IMR-90 (cell line): ENCODE measurements around the gene WWC2. TPM values are rescaled to one million over a fixed set of nuclear protein-coding genes. Genes with fewer than 3 reads are reported as not detected.
A peak's percentile ranks its signal among the peaks of the same experiment; 100 is the strongest.

Experiments
- ATAC-seq: fragments of 200-7000 bp; cut with Tn5 transposase; 2 replicates; pipeline ENCODE4 v1.9.1; 2020; ENCODE audit warnings: low read depth, mild to moderate bottlenecking, moderate library complexity
- BruUV-seq: library from RNA; stranded (reverse); fragments of 400-500 nt; replicated peaks from 2 replicates; lab custom pipeline; 2021; lab: Mats Ljungman, UMichigan
- CTCF ChIA-PET: fragments of 300-600 bp; formaldehyde crosslinking; extraction: SDS; loops from one replicate; lab custom pipeline; 2021; ENCODE audit warnings: antibody characterized with exemption; lab: Yijun Ruan, JAX
- POLR2A ChIA-PET: fragments of 300-600 bp; sonication (Branson Sonifier 250); formaldehyde crosslinking; loops from one replicate; lab custom pipeline; 2022; ENCODE audit warnings: antibody characterized with exemption; ENCODE audit not compliant: unreplicated experiment; lab: Charles Lee
- DNase-seq: peaks from one replicate; pipeline ENCODE4 v3.0.0; 2013
- H2AFZ ChIP-seq: replicated peaks from 2 replicates; pipeline ENCODE3; 2013; ENCODE audit warnings: low read length, mild to moderate bottlenecking; ENCODE audit not compliant: poor library complexity
- H2AK5ac ChIP-seq: 2 replicates; pipeline ENCODE4 v1.6.1; 2013; ENCODE audit warnings: low read depth, low read length, inconsistent platforms
- H2AK9ac ChIP-seq: replicated peaks from 2 replicates; pipeline ENCODE3; 2013; ENCODE audit warnings: mild to moderate bottlenecking, low read depth, low read length, moderate library complexity; ENCODE audit not compliant: poor library complexity
- H2BK120ac ChIP-seq: 2 replicates; pipeline ENCODE4 v1.6.1; 2013; ENCODE audit warnings: low read depth, low read length, inconsistent platforms
- H2BK15ac ChIP-seq: 3 replicates; pipeline ENCODE4 v1.6.1; 2013; ENCODE audit warnings: low read depth, low read length, inconsistent platforms
- H2BK20ac ChIP-seq: 2 replicates; pipeline ENCODE4 v1.6.1; 2013; ENCODE audit warnings: low read depth, mild to moderate bottlenecking, inconsistent platforms, low read length, moderate library complexity
- H2BK5ac ChIP-seq: 2 replicates; pipeline ENCODE4 v1.6.1; 2013; ENCODE audit warnings: mild to moderate bottlenecking, low read depth, low read length, inconsistent platforms; ENCODE audit not compliant: poor library complexity, severe bottlenecking
- H3K14ac ChIP-seq: replicated peaks from 2 replicates; pipeline ENCODE4 v1.6.1; 2013; ENCODE audit warnings: low read depth, low read length, inconsistent platforms
- H3K18ac ChIP-seq: 2 replicates; pipeline ENCODE4 v1.6.1; 2013; ENCODE audit warnings: low read depth, low read length, control low read depth
- H3K23ac ChIP-seq: 2 replicates; pipeline ENCODE4 v1.6.1; 2013; ENCODE audit warnings: low read depth, low read length, inconsistent platforms
- H3K27ac ChIP-seq: 2 replicates; pipeline ENCODE4 v1.5.1; 2013; ENCODE audit warnings: mild to moderate bottlenecking, control low read depth, low read length; ENCODE audit not compliant: insufficient read depth
- H3K27me3 ChIP-seq: 2 replicates; pipeline ENCODE4 v1.6.1; 2013; ENCODE audit warnings: low read length; ENCODE audit not compliant: control insufficient read depth, insufficient read depth
- H3K36me3 ChIP-seq: 2 replicates; pipeline ENCODE4 v1.6.1; 2013; ENCODE audit warnings: low read length, mixed read lengths; ENCODE audit not compliant: control insufficient read depth, insufficient read depth
- H3K4ac ChIP-seq: 2 replicates; pipeline ENCODE4 v1.6.1; 2013; ENCODE audit warnings: low read depth, low read length, inconsistent platforms
- H3K4me1 ChIP-seq: 2 replicates; pipeline ENCODE4 v1.6.1; 2013; ENCODE audit warnings: low read length, mixed read lengths; ENCODE audit not compliant: control insufficient read depth, insufficient read depth
- H3K4me2 ChIP-seq: 2 replicates; pipeline ENCODE4 v1.6.1; 2013; ENCODE audit warnings: low read depth, mild to moderate bottlenecking, control low read depth, low read length, moderate library complexity
- H3K4me3 ChIP-seq: 2 replicates; pipeline ENCODE4 v1.5.1; 2013; ENCODE audit warnings: low read depth, mild to moderate bottlenecking, control low read depth, low read length, moderate library complexity; ENCODE audit not compliant: insufficient read depth
- H3K56ac ChIP-seq: 2 replicates; pipeline ENCODE4 v1.6.1; 2013; ENCODE audit warnings: low read length, inconsistent platforms; ENCODE audit not compliant: insufficient read depth; ENCODE audit errors: extremely low read depth
- H3K79me1 ChIP-seq, 2 experiments: 2 replicates each; pipeline ENCODE4 v1.6.1; 2013; ENCODE audit warnings: low read length in 2 of 2, inconsistent platforms in 1 of 2, low read depth in 1 of 2
- H3K9ac ChIP-seq: 2 replicates; pipeline ENCODE4 v1.6.1; 2013; ENCODE audit warnings: low read depth, low read length, control low read depth
- H3K9me1 ChIP-seq: 2 replicates; pipeline ENCODE4 v1.6.1; 2013; ENCODE audit warnings: low read length, inconsistent platforms; ENCODE audit not compliant: insufficient read depth
- H3K9me3 ChIP-seq: 2 replicates; pipeline ENCODE4 v1.6.1; 2013; ENCODE audit warnings: low read length; ENCODE audit not compliant: control insufficient read depth, insufficient read depth
- H4K20me1 ChIP-seq: 2 replicates; pipeline ENCODE4 v1.6.1; 2013; ENCODE audit warnings: low read length, inconsistent platforms; ENCODE audit not compliant: insufficient read depth
- H4K5ac ChIP-seq: 2 replicates; pipeline ENCODE4 v1.6.1; 2013; ENCODE audit warnings: mild to moderate bottlenecking, low read depth, low read length, control low read depth
- H4K8ac ChIP-seq, 2 experiments: 2 replicates each; pipeline ENCODE4 v1.6.1; 2013; ENCODE audit warnings: low read depth in 2 of 2, low read length in 2 of 2, control low read depth in 1 of 2, inconsistent platforms in 1 of 2
- H4K91ac ChIP-seq: 2 replicates; pipeline ENCODE4 v1.6.1; 2013; ENCODE audit warnings: low read depth, low read length, inconsistent platforms; ENCODE audit not compliant: insufficient read depth
- BHLHE40 ChIP-seq: fragments of 150-350 bp; IDR thresholded peaks from 2 replicates; pipeline ENCODE4 v1.6.1; 2016; ENCODE audit warnings: mild to moderate bottlenecking, low read depth, low read length
- CEBPB ChIP-seq: IDR thresholded peaks from 2 replicates; pipeline ENCODE4 v1.6.1; 2012; ENCODE audit warnings: low read depth, low read length, improper control_type of control experiment
- CHD1 ChIP-seq: IDR thresholded peaks from 2 replicates; pipeline ENCODE4 v1.6.1; 2012; ENCODE audit warnings: low read depth, low read length, improper control_type of control experiment
- FOS ChIP-seq: fragments of 150-350 bp; IDR thresholded peaks from 2 replicates; pipeline ENCODE4 v1.6.1; 2016; ENCODE audit warnings: low read depth, low read length
- MAFK ChIP-seq: IDR thresholded peaks from 2 replicates; pipeline ENCODE4 v1.6.1; 2012; ENCODE audit warnings: low read depth, low read length, improper control_type of control experiment
- MAZ ChIP-seq: IDR thresholded peaks from 2 replicates; pipeline ENCODE4 v1.6.1; 2012; ENCODE audit warnings: low read depth, mild to moderate bottlenecking, low read length, improper control_type of control experiment, moderate library complexity, borderline replicate concordance
- MXI1 ChIP-seq: IDR thresholded peaks from 2 replicates; pipeline ENCODE4 v1.6.1; 2012; ENCODE audit warnings: low read depth, mild to moderate bottlenecking, low read length, moderate library complexity, borderline replicate concordance
- NFE2L2 ChIP-seq: fragments of 150-350 bp; IDR thresholded peaks from 2 replicates; pipeline ENCODE4 v1.6.1; 2016; ENCODE audit warnings: low read depth, mild to moderate bottlenecking, low read length
- POLR2A ChIP-seq: IDR thresholded peaks from 2 replicates; pipeline ENCODE4 v1.6.1; 2012; ENCODE audit warnings: mild to moderate bottlenecking, low read depth, low read length
- RCOR1 ChIP-seq: IDR thresholded peaks from 2 replicates; pipeline ENCODE4 v1.6.1; 2012; ENCODE audit warnings: mild to moderate bottlenecking, low read length, improper control_type of control experiment; ENCODE audit not compliant: insufficient replicate concordance
- RFX5 ChIP-seq: IDR thresholded peaks from 2 replicates; pipeline ENCODE4 v1.8.0; 2012; ENCODE audit warnings: low read depth, mild to moderate bottlenecking, low read length, moderate library complexity
- SMC3 ChIP-seq: fragments of 150-350 bp; IDR thresholded peaks from 2 replicates; pipeline ENCODE4 v1.6.1; 2016; ENCODE audit warnings: low read depth, mild to moderate bottlenecking, antibody characterized with exemption, low read length, moderate library complexity
- WGBS, 2 experiments: methylation state at CpG; one replicate each; pipeline versions ENCODE4 v1.1.5 to v1.1.7; 2013; ENCODE audit warnings: missing lambda C conversion rate in 2 of 2; ENCODE audit not compliant: insufficient read length in 1 of 2; ENCODE audit errors: extremely low coverage in 2 of 2; 5-methylcytosine and 5-hydroxymethylcytosine counted together
- dilution Hi-C: fragments of 300-500 bp; cut with HindIII; formaldehyde crosslinking; loops from one replicate; pipeline ENCODE4 v1.14.3; 2018; ENCODE audit warnings: low sequenced_read_pairs; ENCODE audit not compliant: unreplicated experiment
- in situ Hi-C: fragments of 300-500 bp; cut with MboI; formaldehyde crosslinking; loops from 3 replicates; pipeline ENCODE4 v1.14.3; 2019; ENCODE audit warnings: low sequenced_read_pairs, inconsistent platforms, mixed read lengths
- intact Hi-C: fragments of 100-400 bp; cut with micrococcal nuclease; formaldehyde crosslinking; loops from 2 replicates; pipeline ENCODE4 v1.10.0; 2022
- polyA plus RNA-seq, 3 experiments: library from polyadenylated mRNA; depleted of rRNA; stranded (reverse); fragments of >200 nt; gene quantifications; 2 replicates each; pipeline ENCODE4 v1.2.3, GENCODE V29; 2012; ENCODE audit warnings: low replicate concordance in 1 of 3
- total RNA-seq: library from RNA; depleted of rRNA; stranded (reverse); fragments of >200 nt; gene quantifications from 2 replicates; pipeline ENCODE4 v1.2.3, GENCODE V29; 2012
- TF ChIP-seq, protein P1 (sequence below): fragments of 150-350 bp; IDR thresholded peaks from 2 replicates; pipeline ENCODE4 v1.6.1; 2017; ENCODE audit warnings: mild to moderate bottlenecking, antibody characterized with exemption, low read length, low read depth
- TF ChIP-seq, protein P2 (sequence below): fragments of 150-350 bp; IDR thresholded peaks from 2 replicates; pipeline ENCODE4 v1.6.1; 2016; ENCODE audit warnings: low read depth, mild to moderate bottlenecking, low read length, moderate library complexity, borderline replicate concordance
- TF ChIP-seq, protein P3 (sequence below): conservative IDR thresholded peaks from 2 replicates; pipeline ENCODE4 v1.5.1; 2012; ENCODE audit warnings: mild to moderate bottlenecking, low read depth, low read length, improper control_type of control experiment

Gene WWC2
- total and polyA plus RNA-seq, 2 of the 4 experiments (the other 2 are of a cell fraction) = 26.6 to 27.4 TPM

DNA sequence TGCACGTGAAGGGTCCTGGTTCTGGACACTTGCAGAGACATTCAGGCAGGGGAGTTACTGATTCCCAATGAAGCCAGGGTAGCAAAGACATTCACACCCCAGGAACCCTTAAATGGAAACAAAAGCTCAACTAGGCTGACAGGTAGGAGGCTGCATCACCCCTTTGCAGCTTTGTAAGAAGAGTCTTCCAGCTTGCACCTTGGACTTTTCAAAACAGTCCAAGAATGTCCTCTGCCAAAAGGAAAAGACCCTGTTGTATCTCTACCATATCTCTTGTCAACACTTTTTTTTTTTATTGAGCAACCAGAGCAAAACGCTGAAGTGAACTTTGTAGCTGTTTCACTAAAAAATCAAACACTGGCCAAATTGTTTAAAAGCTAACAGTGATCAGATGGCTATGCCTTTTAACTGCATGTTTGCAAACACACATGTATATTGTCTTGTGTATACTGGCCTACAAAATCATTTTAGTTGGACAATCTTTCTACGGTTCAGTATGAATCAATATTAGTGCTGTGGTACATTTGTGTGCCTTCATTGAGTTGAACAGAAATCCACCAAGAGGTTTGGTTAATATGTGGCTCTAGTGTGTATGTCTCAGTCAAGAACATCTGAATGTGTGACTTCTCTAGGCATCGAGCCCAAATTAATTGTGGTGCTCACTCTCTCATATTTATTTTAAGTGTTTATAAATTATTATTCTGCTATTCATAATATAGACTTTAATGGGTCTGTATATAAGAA is 18.5 kb upstream of the WWC2 start:
- H3K4me2 ChIP-seq = peak overlapping the region; percentile 36; the same call in 1 of the 2 replicates
- H2BK120ac ChIP-seq = no peak overlapping the region
- no peak overlapping the region for H4K91ac ChIP-seq
- H2AFZ ChIP-seq = no peak overlapping the region
- no peaks in the 10 kb centered on the region for H3K36me3 ChIP-seq
- H3K27me3 ChIP-seq = no peaks in the 10 kb centered on the region
- H3K4ac ChIP-seq = no peak overlapping the region
- in situ Hi-C loops (no loop called here), dilution Hi-C loops (no loop called here), intact Hi-C loops (no loop called here)
- no peak overlapping the region for H3K14ac ChIP-seq
- ATAC-seq (0 out of 2 replicates have a peak, but pooled peaks have one; percentile 24), DNase-seq (no peak)
- no peak overlapping the region for H2BK5ac ChIP-seq
- no peak overlapping the region for H2BK15ac ChIP-seq
- H3K9me3 ChIP-seq = no peaks in the 10 kb centered on the region
- H3K27ac ChIP-seq = no peak overlapping the region
- H2AK5ac ChIP-seq = no peak overlapping the region
- no peaks in the 10 kb centered on the region for H3K79me1 ChIP-seq
- CTCF ChIA-PET = interaction anchor here (0.6 to 1.0 kb wide), 2 partner anchors 68 to 182 kb away, joined by 3 to 4 read pairs; no protein-coding TSS in a partner anchor
- H2BK20ac ChIP-seq = no peak overlapping the region
- H3K23ac ChIP-seq = no peak overlapping the region
- peak overlapping the region; percentile 47; the same call in 1 of the 2 replicates for H3K18ac ChIP-seq
- no TSS peak for BruUV-seq
- POLR2A ChIA-PET = no interaction called here
- no peak overlapping the region for H3K56ac ChIP-seq
- no peak overlapping the region for H4K8ac ChIP-seq
- H3K4me1 ChIP-seq = peaks cover 5% of the 10 kb centered on the region; the same call in 1 of the 2 replicates
- no peak overlapping the region for H3K4me3 ChIP-seq
- H3K9ac ChIP-seq = no peak overlapping the region
- H4K20me1 ChIP-seq = no peaks in the 10 kb centered on the region
- 67% methylated on average over 1 of the region's 4 CpGs; no CpG with 5 or more reads in 1 of the 2 experiments for WGBS, 2 experiments
- H3K9me1 ChIP-seq = no peaks in the 10 kb centered on the region
- H2AK9ac ChIP-seq = no peak overlapping the region
- H4K5ac ChIP-seq = no peak overlapping the region
- TF ChIP-seq FOS (no peak), CEBPB (no peak), NFE2L2 (no peak), MAFK (no peak), RCOR1 (no peak), MAZ (no peak), CHD1 (no peak), POLR2A (no peak), BHLHE40 (no peak), SMC3 (no peak), MXI1 (no peak), RFX5 (no peak)
- TF ChIP-seq, protein P1, sequence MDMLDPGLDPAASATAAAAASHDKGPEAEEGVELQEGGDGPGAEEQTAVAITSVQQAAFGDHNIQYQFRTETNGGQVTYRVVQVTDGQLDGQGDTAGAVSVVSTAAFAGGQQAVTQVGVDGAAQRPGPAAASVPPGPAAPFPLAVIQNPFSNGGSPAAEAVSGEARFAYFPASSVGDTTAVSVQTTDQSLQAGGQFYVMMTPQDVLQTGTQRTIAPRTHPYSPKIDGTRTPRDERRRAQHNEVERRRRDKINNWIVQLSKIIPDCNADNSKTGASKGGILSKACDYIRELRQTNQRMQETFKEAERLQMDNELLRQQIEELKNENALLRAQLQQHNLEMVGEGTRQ = no peak
- TF ChIP-seq, protein P2, sequence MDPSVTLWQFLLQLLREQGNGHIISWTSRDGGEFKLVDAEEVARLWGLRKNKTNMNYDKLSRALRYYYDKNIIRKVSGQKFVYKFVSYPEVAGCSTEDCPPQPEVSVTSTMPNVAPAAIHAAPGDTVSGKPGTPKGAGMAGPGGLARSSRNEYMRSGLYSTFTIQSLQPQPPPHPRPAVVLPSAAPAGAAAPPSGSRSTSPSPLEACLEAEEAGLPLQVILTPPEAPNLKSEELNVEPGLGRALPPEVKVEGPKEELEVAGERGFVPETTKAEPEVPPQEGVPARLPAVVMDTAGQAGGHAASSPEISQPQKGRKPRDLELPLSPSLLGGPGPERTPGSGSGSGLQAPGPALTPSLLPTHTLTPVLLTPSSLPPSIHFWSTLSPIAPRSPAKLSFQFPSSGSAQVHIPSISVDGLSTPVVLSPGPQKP = no peak
- TF ChIP-seq, protein P3, sequence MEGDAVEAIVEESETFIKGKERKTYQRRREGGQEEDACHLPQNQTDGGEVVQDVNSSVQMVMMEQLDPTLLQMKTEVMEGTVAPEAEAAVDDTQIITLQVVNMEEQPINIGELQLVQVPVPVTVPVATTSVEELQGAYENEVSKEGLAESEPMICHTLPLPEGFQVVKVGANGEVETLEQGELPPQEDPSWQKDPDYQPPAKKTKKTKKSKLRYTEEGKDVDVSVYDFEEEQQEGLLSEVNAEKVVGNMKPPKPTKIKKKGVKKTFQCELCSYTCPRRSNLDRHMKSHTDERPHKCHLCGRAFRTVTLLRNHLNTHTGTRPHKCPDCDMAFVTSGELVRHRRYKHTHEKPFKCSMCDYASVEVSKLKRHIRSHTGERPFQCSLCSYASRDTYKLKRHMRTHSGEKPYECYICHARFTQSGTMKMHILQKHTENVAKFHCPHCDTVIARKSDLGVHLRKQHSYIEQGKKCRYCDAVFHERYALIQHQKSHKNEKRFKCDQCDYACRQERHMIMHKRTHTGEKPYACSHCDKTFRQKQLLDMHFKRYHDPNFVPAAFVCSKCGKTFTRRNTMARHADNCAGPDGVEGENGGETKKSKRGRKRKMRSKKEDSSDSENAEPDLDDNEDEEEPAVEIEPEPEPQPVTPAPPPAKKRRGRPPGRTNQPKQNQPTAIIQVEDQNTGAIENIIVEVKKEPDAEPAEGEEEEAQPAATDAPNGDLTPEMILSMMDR = no peak
